Measurements from ENCODE around the gene RIT2.

DNA sequence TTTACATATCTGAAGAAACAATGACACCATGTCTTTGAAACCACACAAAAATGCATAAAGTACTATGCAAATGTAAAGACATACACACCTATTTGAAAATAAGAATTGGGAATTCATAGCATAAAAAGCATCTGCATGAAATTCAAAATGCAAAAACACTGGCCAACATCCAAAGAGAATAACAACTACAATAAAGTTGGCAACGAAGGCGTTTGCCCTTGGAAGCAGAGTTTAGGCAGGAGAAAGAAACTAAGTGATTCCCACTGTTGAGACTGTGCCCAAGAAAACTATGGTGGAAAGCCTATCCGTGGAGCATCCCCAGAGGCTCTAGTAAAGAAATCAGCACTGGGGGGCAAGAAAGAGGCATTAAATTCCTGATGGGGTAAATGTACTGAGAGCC, 292.8 kb downstream of the RIT2 start:
- TF ChIP-seq, protein P1, sequence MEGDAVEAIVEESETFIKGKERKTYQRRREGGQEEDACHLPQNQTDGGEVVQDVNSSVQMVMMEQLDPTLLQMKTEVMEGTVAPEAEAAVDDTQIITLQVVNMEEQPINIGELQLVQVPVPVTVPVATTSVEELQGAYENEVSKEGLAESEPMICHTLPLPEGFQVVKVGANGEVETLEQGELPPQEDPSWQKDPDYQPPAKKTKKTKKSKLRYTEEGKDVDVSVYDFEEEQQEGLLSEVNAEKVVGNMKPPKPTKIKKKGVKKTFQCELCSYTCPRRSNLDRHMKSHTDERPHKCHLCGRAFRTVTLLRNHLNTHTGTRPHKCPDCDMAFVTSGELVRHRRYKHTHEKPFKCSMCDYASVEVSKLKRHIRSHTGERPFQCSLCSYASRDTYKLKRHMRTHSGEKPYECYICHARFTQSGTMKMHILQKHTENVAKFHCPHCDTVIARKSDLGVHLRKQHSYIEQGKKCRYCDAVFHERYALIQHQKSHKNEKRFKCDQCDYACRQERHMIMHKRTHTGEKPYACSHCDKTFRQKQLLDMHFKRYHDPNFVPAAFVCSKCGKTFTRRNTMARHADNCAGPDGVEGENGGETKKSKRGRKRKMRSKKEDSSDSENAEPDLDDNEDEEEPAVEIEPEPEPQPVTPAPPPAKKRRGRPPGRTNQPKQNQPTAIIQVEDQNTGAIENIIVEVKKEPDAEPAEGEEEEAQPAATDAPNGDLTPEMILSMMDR (IDR thresholded peaks at IDR 0.05): no peak
- no peak for TF ChIP-seq POLR2A (IDR thresholded peaks at IDR 0.05)

Measured in ovary (tissue), 3 donors.